ENCODE measurements around the gene ARHGEF11.

DNA sequence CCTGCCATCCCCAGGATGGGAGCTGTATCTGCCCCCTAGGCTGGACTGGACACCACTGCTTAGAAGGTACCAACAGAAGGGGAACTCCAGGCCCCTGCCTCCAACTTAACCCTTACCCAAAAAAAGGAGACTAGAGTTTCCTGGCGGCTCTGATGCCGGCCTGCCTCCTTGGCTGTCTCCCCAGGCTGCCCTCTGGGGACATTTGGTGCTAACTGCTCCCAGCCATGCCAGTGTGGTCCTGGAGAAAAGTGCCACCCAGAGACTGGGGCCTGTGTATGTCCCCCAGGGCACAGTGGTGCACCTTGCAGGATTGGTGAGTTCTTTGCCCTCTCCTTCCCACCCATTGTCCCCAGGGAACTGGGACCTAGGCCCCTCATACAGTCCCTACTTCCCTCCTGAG, 133.2 kb downstream of the ARHGEF11 start:
- TF ChIP-seq, protein P1, sequence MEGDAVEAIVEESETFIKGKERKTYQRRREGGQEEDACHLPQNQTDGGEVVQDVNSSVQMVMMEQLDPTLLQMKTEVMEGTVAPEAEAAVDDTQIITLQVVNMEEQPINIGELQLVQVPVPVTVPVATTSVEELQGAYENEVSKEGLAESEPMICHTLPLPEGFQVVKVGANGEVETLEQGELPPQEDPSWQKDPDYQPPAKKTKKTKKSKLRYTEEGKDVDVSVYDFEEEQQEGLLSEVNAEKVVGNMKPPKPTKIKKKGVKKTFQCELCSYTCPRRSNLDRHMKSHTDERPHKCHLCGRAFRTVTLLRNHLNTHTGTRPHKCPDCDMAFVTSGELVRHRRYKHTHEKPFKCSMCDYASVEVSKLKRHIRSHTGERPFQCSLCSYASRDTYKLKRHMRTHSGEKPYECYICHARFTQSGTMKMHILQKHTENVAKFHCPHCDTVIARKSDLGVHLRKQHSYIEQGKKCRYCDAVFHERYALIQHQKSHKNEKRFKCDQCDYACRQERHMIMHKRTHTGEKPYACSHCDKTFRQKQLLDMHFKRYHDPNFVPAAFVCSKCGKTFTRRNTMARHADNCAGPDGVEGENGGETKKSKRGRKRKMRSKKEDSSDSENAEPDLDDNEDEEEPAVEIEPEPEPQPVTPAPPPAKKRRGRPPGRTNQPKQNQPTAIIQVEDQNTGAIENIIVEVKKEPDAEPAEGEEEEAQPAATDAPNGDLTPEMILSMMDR (IDR thresholded peaks at IDR 0.05) = no peak
- no peak for TF ChIP-seq EZH2 (IDR thresholded peaks at IDR 0.05; ENCODE audit: borderline replicate concordance, insufficient read depth, low read depth, low read length, poor library complexity, severe bottlenecking)

All from B cell (primary cell).